Measurements from ENCODE around the gene NTRK2. TPM values are rescaled to one million over a fixed set of nuclear protein-coding genes. Genes with fewer than 3 reads are reported as not detected.

The NTRK2 gene
- total RNA-seq, 1 donor = not detected

- no peak overlapping the region for H3K4me3 ChIP-seq (ENCODE audit: low read depth, low read length)
- TF ChIP-seq CTCF (IDR thresholded peaks at IDR 0.05; ENCODE audit: insufficient read depth, low read depth, low read length) = no peak
- no peak for DNase-seq (ENCODE audit: low read depth)
These were observed 285.6 kb downstream of the NTRK2 start for GRCh38 chr9:84955155-84955554.

- no peak for DNase-seq (ENCODE audit: low read depth)
- TF ChIP-seq CTCF (IDR thresholded peaks at IDR 0.05; ENCODE audit: insufficient read depth, low read depth, low read length) = no peak
- H3K4me3 ChIP-seq (ENCODE audit: low read depth, low read length) = no peak overlapping the region
These were observed 286.4 kb downstream of the NTRK2 start for GRCh38 chr9:84955971-84956370.

- no peak for TF ChIP-seq CTCF (IDR thresholded peaks at IDR 0.05; ENCODE audit: insufficient read depth, low read depth, low read length)
- no peak overlapping the region for H3K4me3 ChIP-seq (ENCODE audit: low read depth, low read length)
- no peak for DNase-seq (ENCODE audit: low read depth)
These were observed 289.8 kb downstream of the NTRK2 start for GRCh38 chr9:84959339-84959738.

- no peak for DNase-seq (ENCODE audit: low read depth)
- H3K4me3 ChIP-seq (ENCODE audit: low read depth, low read length) = no peak overlapping the region
- TF ChIP-seq CTCF (IDR thresholded peaks at IDR 0.05; ENCODE audit: insufficient read depth, low read depth, low read length) = no peak
These were observed 297.6 kb downstream of the NTRK2 start for GRCh38 chr9:84966876-84967830.

GRCh38 chr9:84969084-84969483 lies 299.6 kb downstream of the NTRK2 start:
- no peak for DNase-seq (ENCODE audit: low read depth)
- TF ChIP-seq CTCF (IDR thresholded peaks at IDR 0.05; ENCODE audit: insufficient read depth, low read depth, low read length) = no peak
- no peak overlapping the region for H3K4me3 ChIP-seq (ENCODE audit: low read depth, low read length)

GRCh38 chr9:84969736-84970135 lies 300.2 kb downstream of the NTRK2 start:
- no peak for DNase-seq (ENCODE audit: low read depth)
- no peak for TF ChIP-seq CTCF (IDR thresholded peaks at IDR 0.05; ENCODE audit: insufficient read depth, low read depth, low read length)
- H3K4me3 ChIP-seq (ENCODE audit: low read depth, low read length) = no peak overlapping the region
